Prostate gland (tissue), 2 donors: ENCODE measurements around the gene FAM89A. TPM values are rescaled to one million over a fixed set of nuclear protein-coding genes. Genes with fewer than 3 reads are reported as not detected.
"Not testable (repeated sequence)": the region's sequence is repeated elsewhere in the genome, so short reads cannot be mapped to it uniquely, and the experiment has no call there.

Experiments used
- DNase-seq: peaks from one replicate; pipeline ENCODE4 v3.0.0-alpha.2; 2019; ENCODE audit warnings: low spot score
- H3K27ac ChIP-seq, 2 donors: fragments of 200-600 bp; sonication (generic); 2 replicates each; pipeline ENCODE4 v1.5.1; 2017 to 2019
- H3K27me3 ChIP-seq: fragments of 200-600 bp; sonication (generic); replicated peaks from 2 replicates; pipeline ENCODE4 v1.5.1; 2019; ENCODE audit not compliant: insufficient read depth
- H3K36me3 ChIP-seq, 2 donors: fragments of 200-600 bp; sonication (generic); 1 replicate in 1 of 2; 2 replicates in 1 of 2; pipeline versions ENCODE4 v1.5.1 to v1.8.1; 2017 to 2019
- H3K4me1 ChIP-seq: fragments of 200-600 bp; sonication (generic); replicated peaks from 2 replicates; pipeline ENCODE4 v1.5.1; 2019
- H3K4me3 ChIP-seq, 2 donors: fragments of 200-600 bp; sonication (generic); 2 replicates each; pipeline ENCODE4 v1.5.1; 2017 to 2019
- H3K9me3 ChIP-seq: fragments of 200-600 bp; sonication (generic); 2 replicates; pipeline ENCODE4 v1.5.1; 2017
- CTCF ChIP-seq, 4 experiments: fragments of 200-600 bp in 2 of 4; fragments of 450-650 bp in 2 of 4; sonication (generic) in 2 of 4; IDR thresholded peaks; 1 replicate in 3 of 4; 2 replicates in 1 of 4; pipeline ENCODE4 v1.5.1; 2016 to 2019; ENCODE audit warnings: antibody characterized with exemption in 4 of 4, mild to moderate bottlenecking in 2 of 4, moderate library complexity in 2 of 4
- POLR2A ChIP-seq: fragments of 450-650 bp; IDR thresholded peaks from one replicate; pipeline ENCODE4 v1.6.1; 2016; ENCODE audit warnings: antibody characterized with exemption, mild to moderate bottlenecking
- POLR2AphosphoS5 ChIP-seq: sonication (generic); formaldehyde crosslinking; IDR thresholded peaks from one replicate; pipeline ENCODE4 v1.6.1; 2017; ENCODE audit warnings: antibody characterized with exemption
- WGBS: methylation state at CpG from one replicate; pipeline ENCODE4 v1.1.5; 2018; 5-methylcytosine and 5-hydroxymethylcytosine counted together
- intact Hi-C: fragments of 100-400 bp; cut with DNase I; formaldehyde crosslinking; loops from one replicate; pipeline ENCODE4 v1.14.2; 2022
- total RNA-seq, 2 donors: library from RNA; depleted of rRNA; stranded (reverse); fragments of >200 nt; gene quantifications; one replicate each; pipeline ENCODE4 v1.1.0, GENCODE V29; 2016

FAM89A gene
- total RNA-seq, 2 donors from 2014 or later = 13.7 to 13.9 TPM

- intact Hi-C loops = no loop called here
- no peak overlapping the region for H3K4me3 ChIP-seq
- 75% methylated on average over 2 of the region's 2 CpGs for WGBS
- DNase-seq = no peak
- H3K27ac ChIP-seq = no peak overlapping the region
- H3K36me3 ChIP-seq = no peaks in the 10 kb centered on the region
- H3K9me3 ChIP-seq = no peaks in the 10 kb centered on the region
- no peak for TF ChIP-seq POLR2A
- no peak for TF ChIP-seq CTCF (IDR thresholded peaks at IDR 0.05)
- TF ChIP-seq POLR2AphosphoS5 = no peak
- H3K27me3 ChIP-seq = no peaks in the 10 kb centered on the region
- no peaks in the 10 kb centered on the region for H3K4me1 ChIP-seq
Measured at GRCh38 chr1:231046730-231047395, 6.8 kb upstream of the FAM89A start.

GRCh38 chr1:231045921-231046729 is 6.1 kb upstream of the FAM89A start:
- H3K27me3 ChIP-seq, H3K4me3 ChIP-seq, H3K4me1 ChIP-seq, H3K9me3 ChIP-seq, intact Hi-C loops, DNase-seq, H3K27ac ChIP-seq, H3K36me3 ChIP-seq: not testable (repeated sequence)
- WGBS = 87% methylated on average over 10 of the region's 10 CpGs

- Histone ChIP-seq H3K4me1 (no peaks in the 10 kb centered on the region), H3K36me3 (no peaks in the 10 kb centered on the region), H3K27ac (no peak overlapping the region), H3K9me3 (no peaks in the 10 kb centered on the region), H3K4me3 (no peak overlapping the region), H3K27me3 (no peaks in the 10 kb centered on the region)
- intact Hi-C loops = no loop called here
- TF ChIP-seq POLR2A = no peak
- TF ChIP-seq POLR2AphosphoS5 = no peak
- TF ChIP-seq CTCF (IDR thresholded peaks at IDR 0.05) = no peak
- no peak for DNase-seq
Measured at GRCh38 chr1:231045286-231045685, 5.2 kb upstream of the FAM89A start.

GRCh38 chr1:231044588-231044987 is 4.5 kb upstream of the FAM89A start:
- no peak for TF ChIP-seq POLR2AphosphoS5
- no peak for TF ChIP-seq POLR2A
- TF ChIP-seq CTCF (IDR thresholded peaks at IDR 0.05) = no peak
- intact Hi-C loops = no loop called here
- no peaks in the 10 kb centered on the region for H3K27me3 ChIP-seq
- H3K4me1 ChIP-seq = no peaks in the 10 kb centered on the region
- no peak overlapping the region for H3K27ac ChIP-seq
- no peaks in the 10 kb centered on the region for H3K9me3 ChIP-seq
- H3K4me3 ChIP-seq = no peak overlapping the region
- WGBS = 73% methylated on average over 1 of the region's 1 CpG
- no peak for DNase-seq
- no peaks in the 10 kb centered on the region for H3K36me3 ChIP-seq

GRCh38 chr1:231041719-231042261 is 1.7 kb upstream of the FAM89A start:
- Histone ChIP-seq H3K36me3 (no peaks in the 10 kb centered on the region), H3K27ac (no peak overlapping the region), H3K27me3 (no peaks in the 10 kb centered on the region), H3K4me3 (no peak overlapping the region), H3K9me3 (no peaks in the 10 kb centered on the region), H3K4me1 (no peaks in the 10 kb centered on the region)
- TF ChIP-seq POLR2A (no peak), CTCF (IDR thresholded peaks at IDR 0.05) (no peak), POLR2AphosphoS5 (no peak)
- intact Hi-C loops = no loop called here
- WGBS = 74% methylated on average over 9 of the region's 9 CpGs
- DNase-seq = no peak
